ENCODE results near the gene BLTP2.

BLTP2 gene

GRCh38 chr17:28626818-28627217 is 18.1 kb downstream of the BLTP2 start:
- no peak overlapping the region for H3K4me3 ChIP-seq (replicated peaks; ENCODE audit: low read depth, low read length)
- no peak for DNase-seq (ENCODE audit: low read depth)
- TF ChIP-seq CTCF (IDR thresholded peaks at IDR 0.05; ENCODE audit: low read length, missing control alignments), result no peak

- H3K4me3 ChIP-seq (replicated peaks; ENCODE audit: low read depth, low read length), result no peak overlapping the region
- no peak for TF ChIP-seq CTCF (IDR thresholded peaks at IDR 0.05; ENCODE audit: low read length, missing control alignments)
These were observed 20.8 kb downstream of the BLTP2 start for GRCh38 chr17:28624148-28624547.

GRCh38 chr17:28623696-28624095 is 21.3 kb downstream of the BLTP2 start:
- no peak for DNase-seq (ENCODE audit: low read depth)
- TF ChIP-seq CTCF (IDR thresholded peaks at IDR 0.05; ENCODE audit: low read length, missing control alignments), result no peak
- H3K4me3 ChIP-seq (replicated peaks; ENCODE audit: low read depth, low read length), result no peak overlapping the region

More at GRCh38 chr17:28624148-28624547, 20.8 kb downstream of the BLTP2 start:
- DNase-seq (ENCODE audit: low read depth), result no peak

- no peak overlapping the region for H3K4me3 ChIP-seq (replicated peaks; ENCODE audit: low read depth, low read length)
These were observed 22.8 kb downstream of the BLTP2 start for GRCh38 chr17:28622186-28622585.

GRCh38 chr17:28620010-28620409 is 24.9 kb downstream of the BLTP2 start:
- no peak for TF ChIP-seq CTCF (IDR thresholded peaks at IDR 0.05; ENCODE audit: low read length, missing control alignments)
- no peak overlapping the region for H3K4me3 ChIP-seq (replicated peaks; ENCODE audit: low read depth, low read length)
- no peak for DNase-seq (ENCODE audit: low read depth)

More at GRCh38 chr17:28622186-28622585, 22.8 kb downstream of the BLTP2 start:
- DNase-seq (ENCODE audit: low read depth), result no peak
- no peak for TF ChIP-seq CTCF (IDR thresholded peaks at IDR 0.05; ENCODE audit: low read length, missing control alignments)

- no peak for TF ChIP-seq CTCF (IDR thresholded peaks at IDR 0.05; ENCODE audit: low read length, missing control alignments)
- H3K4me3 ChIP-seq (replicated peaks; ENCODE audit: low read depth, low read length), result no peak overlapping the region
- DNase-seq (ENCODE audit: low read depth), result no peak
These were observed 26.5 kb downstream of the BLTP2 start for GRCh38 chr17:28618464-28618863.

- H3K4me3 ChIP-seq (replicated peaks; ENCODE audit: low read depth, low read length), result no peak overlapping the region
- DNase-seq (ENCODE audit: low read depth), result no peak
- no peak for TF ChIP-seq CTCF (IDR thresholded peaks at IDR 0.05; ENCODE audit: low read length, missing control alignments)
These were observed 28.7 kb downstream of the BLTP2 start for GRCh38 chr17:28616281-28616680.

Data from fibroblast of pulmonary artery (primary cell).